Mesenchymal stem cell (in vitro differentiated cells and primary cell): ENCODE results near the gene CHPF.

Experiments
- DNase-seq: peaks from one replicate; pipeline ENCODE4 v3.0.0-alpha.2; 2013
- H2AFZ ChIP-seq: one replicate; pipeline ENCODE4 v1.6.1; 2013; ENCODE audit warnings: low read depth, mild to moderate bottlenecking, control low read depth, inconsistent platforms, low read length, moderate library complexity
- H2AK5ac ChIP-seq: 2 replicates; pipeline ENCODE4 v1.6.1; 2013; ENCODE audit warnings: low read length, moderate library complexity, mild to moderate bottlenecking, inconsistent platforms; ENCODE audit not compliant: severe bottlenecking
- H2BK120ac ChIP-seq: one replicate; pipeline ENCODE4 v1.6.1; 2013; ENCODE audit warnings: low read depth, mild to moderate bottlenecking, inconsistent platforms, low read length, moderate library complexity
- H2BK12ac ChIP-seq, 2 experiments: one replicate each; pipeline ENCODE4 v1.6.1; 2013; ENCODE audit warnings: inconsistent platforms in 2 of 2, low read length in 2 of 2, mild to moderate bottlenecking in 2 of 2, moderate library complexity in 2 of 2, control low read depth in 1 of 2
- H2BK15ac ChIP-seq: one replicate; pipeline ENCODE4 v1.6.1; 2013; ENCODE audit warnings: mild to moderate bottlenecking, low read depth, inconsistent platforms; ENCODE audit not compliant: poor library complexity, severe bottlenecking
- H2BK5ac ChIP-seq: 2 replicates; pipeline ENCODE4 v1.6.1; 2013; ENCODE audit warnings: low read depth, mild to moderate bottlenecking, low read length, control low read depth, inconsistent platforms; ENCODE audit not compliant: poor library complexity, severe bottlenecking
- H3K14ac ChIP-seq, 2 experiments: one replicate each; pipeline ENCODE4 v1.6.1; 2013; ENCODE audit warnings: inconsistent platforms in 2 of 2, low read length in 2 of 2, control low read depth in 1 of 2, mild to moderate bottlenecking in 1 of 2, moderate library complexity in 1 of 2
- H3K18ac ChIP-seq, 2 experiments: one replicate each; pipeline ENCODE4 v1.6.1; 2013; ENCODE audit warnings: inconsistent platforms in 2 of 2, low read length in 2 of 2, control low read depth in 1 of 2, low read depth in 1 of 2, mild to moderate bottlenecking in 1 of 2
- H3K23ac ChIP-seq, 2 experiments: one replicate each; pipeline ENCODE4 v1.6.1; 2013; ENCODE audit warnings: inconsistent platforms in 2 of 2, low read length in 2 of 2, mild to moderate bottlenecking in 2 of 2, moderate library complexity in 2 of 2, control low read depth in 1 of 2
- H3K27ac ChIP-seq: 2 replicates; pipeline ENCODE4 v1.5.1; 2013; ENCODE audit warnings: mild to moderate bottlenecking, moderate library complexity, low read length, control low read depth, inconsistent platforms; ENCODE audit not compliant: poor library complexity, severe bottlenecking
- H3K27me3 ChIP-seq, 2 experiments: 2 replicates each; pipeline versions ENCODE4 v1.6.1 to v1.7.0; 2013; ENCODE audit warnings: low read length in 2 of 2, mild to moderate bottlenecking in 2 of 2, moderate library complexity in 2 of 2, control low read depth in 1 of 2, inconsistent platforms in 1 of 2; ENCODE audit not compliant: control insufficient read depth in 1 of 2, insufficient read depth in 1 of 2
- H3K36me3 ChIP-seq, 2 experiments: 2 replicates each; pipeline versions ENCODE4 v1.6.1 to v1.7.0; 2013; ENCODE audit warnings: low read length in 2 of 2, control low read depth in 1 of 2, inconsistent platforms in 1 of 2, low read depth in 1 of 2, mild to moderate bottlenecking in 1 of 2; ENCODE audit not compliant: insufficient read depth in 2 of 2, control insufficient read depth in 1 of 2
- H3K4ac ChIP-seq, 2 experiments: one replicate each; pipeline ENCODE4 v1.6.1; 2013; ENCODE audit warnings: inconsistent platforms in 2 of 2, low read length in 2 of 2, mild to moderate bottlenecking in 2 of 2, moderate library complexity in 2 of 2, control low read depth in 1 of 2, low read depth in 1 of 2
- H3K4me1 ChIP-seq: 2 replicates; pipeline ENCODE4 v1.6.1; 2013; ENCODE audit warnings: low read depth, low read length, control low read depth; ENCODE audit not compliant: control insufficient read depth, insufficient read depth
- H3K4me2 ChIP-seq: 2 replicates; pipeline ENCODE4 v1.6.1; 2013; ENCODE audit warnings: low read length, mild to moderate bottlenecking, inconsistent platforms; ENCODE audit not compliant: poor library complexity, severe bottlenecking
- H3K4me3 ChIP-seq, 2 experiments: 2 replicates each; pipeline versions ENCODE4 v1.5.1 to v1.7.0; 2013; ENCODE audit warnings: low read length in 2 of 2, mild to moderate bottlenecking in 2 of 2, control low read depth in 1 of 2, low read depth in 1 of 2; ENCODE audit not compliant: insufficient read depth in 1 of 2
- H3K79me1 ChIP-seq: replicated peaks from 2 replicates; pipeline ENCODE4 v1.6.1; 2013; ENCODE audit warnings: mild to moderate bottlenecking, control low read depth, low read length, inconsistent platforms; ENCODE audit not compliant: poor library complexity, severe bottlenecking
- H3K9ac ChIP-seq: 2 replicates; pipeline ENCODE4 v1.7.0; 2013; ENCODE audit warnings: mild to moderate bottlenecking, low read length, moderate library complexity
- H3K9me3 ChIP-seq: 2 replicates; pipeline ENCODE4 v1.7.0; 2013; ENCODE audit warnings: mild to moderate bottlenecking, low read length; ENCODE audit not compliant: control insufficient read depth
- H4K8ac ChIP-seq: one replicate; pipeline ENCODE4 v1.6.1; 2013; ENCODE audit warnings: inconsistent platforms, mild to moderate bottlenecking, low read length, moderate library complexity
- H4K91ac ChIP-seq: one replicate; pipeline ENCODE4 v1.6.1; 2013; ENCODE audit warnings: mild to moderate bottlenecking, low read length, inconsistent platforms
- WGBS: methylation state at CpG from one replicate; pipeline ENCODE4 v1.1.7; 2013; ENCODE audit warnings: mixed read lengths; 5-methylcytosine and 5-hydroxymethylcytosine counted together

The CHPF gene

GRCh38 chr2:219540784-219541504 lies 2.7 kb downstream of the CHPF start:
- Histone ChIP-seq H3K14ac (no peak overlapping the region), H3K4ac (no peak overlapping the region), H2BK5ac (no peak overlapping the region), H3K79me1 (peaks cover 29% of the 10 kb centered on the region), H2BK12ac (no peak overlapping the region), H3K23ac (no peak overlapping the region), H4K91ac (no peak overlapping the region), H3K4me2 (no peak overlapping the region), H3K9ac (no peak overlapping the region), H2BK15ac (no peak overlapping the region), H2BK120ac (no peak overlapping the region), H3K4me3 (no peak overlapping the region), H3K18ac (no peak overlapping the region), H2AK5ac (no peak overlapping the region), H2AFZ (no peak overlapping the region), H4K8ac (no peak overlapping the region), H3K9me3 (no peaks in the 10 kb centered on the region), H3K27me3 (peaks cover 0 to 2% of the 10 kb centered on the region in 2 experiments), H3K36me3 (peaks cover 35 to 36% of the 10 kb centered on the region in 2 experiments), H3K27ac (no peak overlapping the region), H3K4me1 (peaks cover 51% of the 10 kb centered on the region)
- no peak for DNase-seq
- WGBS, result 95% methylated on average over 11 of the region's 12 CpGs

GRCh38 chr2:219539926-219540678 lies 3.5 kb downstream of the CHPF start:
- no peaks in the 10 kb centered on the region for H3K9me3 ChIP-seq
- no peak overlapping the region for H3K4me3 ChIP-seq
- no peak overlapping the region for H3K4me2 ChIP-seq
- no peak overlapping the region for H3K18ac ChIP-seq
- H2BK5ac ChIP-seq, result no peak overlapping the region
- no peak overlapping the region for H3K27ac ChIP-seq
- peaks cover 29% of the 10 kb centered on the region for H3K79me1 ChIP-seq
- H3K4ac ChIP-seq, result no peak overlapping the region
- whole genome bisulfite sequencing, result 94% methylated on average over 46 of the region's 46 CpGs
- no peak overlapping the region for H4K8ac ChIP-seq
- no peak overlapping the region for H3K14ac ChIP-seq
- DNase-seq, result no peak
- peak overlapping the region; percentile 43 for H4K91ac ChIP-seq
- peaks cover 51% of the 10 kb centered on the region for H3K4me1 ChIP-seq
- no peaks in the 10 kb centered on the region for H3K27me3 ChIP-seq
- no peak overlapping the region for H3K9ac ChIP-seq
- no peak overlapping the region for H2AFZ ChIP-seq
- peaks cover 35 to 36% of the 10 kb centered on the region in 2 experiments for H3K36me3 ChIP-seq
- peak overlapping the region in 1 of 2 experiments; percentile 7 for H2BK12ac ChIP-seq
- no peak overlapping the region for H2AK5ac ChIP-seq
- H3K23ac ChIP-seq, result no peak overlapping the region
- H2BK15ac ChIP-seq, result no peak overlapping the region
- H2BK120ac ChIP-seq, result no peak overlapping the region

- H3K4me1 ChIP-seq, result peaks cover 45% of the 10 kb centered on the region
- no peak overlapping the region for H3K23ac ChIP-seq
- H3K4me3 ChIP-seq, result no peak overlapping the region
- H3K4ac ChIP-seq, result peak overlapping the region in 1 of 2 experiments; percentile 15
- no peak overlapping the region for H2BK5ac ChIP-seq
- peak overlapping the region; percentile 45 for H2AK5ac ChIP-seq
- peak overlapping the region; percentile 32 for H4K91ac ChIP-seq
- no peak for DNase-seq
- H2BK120ac ChIP-seq, result no peak overlapping the region
- H3K9me3 ChIP-seq, result no peaks in the 10 kb centered on the region
- H2BK15ac ChIP-seq, result no peak overlapping the region
- H3K27ac ChIP-seq, result peak overlapping the region; percentile 33
- H3K4me2 ChIP-seq, result peak overlapping the region; percentile 43
- WGBS, result 93% methylated on average over 32 of the region's 32 CpGs
- H3K36me3 ChIP-seq, result peaks cover 35 to 36% of the 10 kb centered on the region in 2 experiments
- H2AFZ ChIP-seq, result no peak overlapping the region
- peak overlapping the region; percentile 39 for H4K8ac ChIP-seq
- H3K9ac ChIP-seq, result no peak overlapping the region
- H3K27me3 ChIP-seq, result no peaks in the 10 kb centered on the region
- peaks cover 29% of the 10 kb centered on the region for H3K79me1 ChIP-seq
- H3K18ac ChIP-seq, result no peak overlapping the region
- no peak overlapping the region for H3K14ac ChIP-seq
- H2BK12ac ChIP-seq, result no peak overlapping the region
Observed at GRCh38 chr2:219538956-219539788, 4.4 kb downstream of the CHPF start.
